ENCODE results near the gene OR7G3.

The OR7G3 gene

GRCh38 chr19:9151367-9151766, 24.6 kb upstream of the OR7G3 start:
- Histone ChIP-seq H3K9ac (ENCODE audit: low read depth, low read length, poor library complexity, severe bottlenecking) (no peak overlapping the region), H3F3A (ENCODE audit: low read depth) (no peaks in the 10 kb centered on the region), H3K4me2 (ENCODE audit: low read depth, low read length, poor library complexity, severe bottlenecking) (no peak overlapping the region), H3K36me3 (ENCODE audit: insufficient read depth, low read length) (peaks cover 40% of the 10 kb centered on the region; the same call in 1 of the 2 replicates), H3K79me2 (ENCODE audit: insufficient read depth, low read length) (peaks cover 97% of the 10 kb centered on the region), H3K27me3 (ENCODE audit: insufficient read depth, low read length, poor library complexity, severe bottlenecking) (no peaks in the 10 kb centered on the region), H3K4me1 (ENCODE audit: insufficient read depth, low read length, poor library complexity, severe bottlenecking) (no peaks in the 10 kb centered on the region), H4K20me1 (ENCODE audit: insufficient read depth, low read length, poor library complexity, severe bottlenecking) (peaks cover 25% of the 10 kb centered on the region), H2AFZ (ENCODE audit: low read length) (no peak overlapping the region), H3K4me3 (ENCODE audit: low read length, poor library complexity, severe bottlenecking) (no peak overlapping the region), H3K9me3 (ENCODE audit: insufficient read depth, low read depth, low read length) (peaks cover 4% of the 10 kb centered on the region; the same call in 1 of the 2 replicates), H3K9me2 (replicated peaks; ENCODE audit: low read depth, low read length) (no peaks in the 10 kb centered on the region)
- no peak for TF ChIP-seq CTCF (conservative IDR thresholded peaks at IDR 0.05; ENCODE audit: low read length)
- TF ChIP-seq EZH2phosphoT487 (IDR thresholded peaks at IDR 0.05; ENCODE audit: borderline replicate concordance): no peak

DNA sequence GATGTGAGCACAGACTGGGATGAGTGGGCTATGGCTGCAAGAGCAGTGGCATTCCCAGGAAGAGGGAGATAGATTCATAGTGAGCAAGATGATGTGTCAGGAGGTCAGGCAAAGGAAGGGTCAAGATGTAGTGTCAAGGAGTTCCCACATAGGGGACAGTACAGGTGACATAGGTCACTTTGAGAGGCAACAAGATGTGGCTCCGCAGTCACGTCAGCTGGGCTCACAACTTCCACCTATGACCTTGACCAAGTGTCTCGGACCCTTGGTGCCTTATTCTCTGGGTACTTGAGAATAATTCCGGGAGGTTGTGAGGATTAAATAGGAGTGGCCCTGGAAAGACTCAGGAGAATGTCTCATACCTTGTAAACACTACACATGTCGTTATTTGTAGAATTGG, 23.9 kb upstream of the OR7G3 start:
- H4K20me1 ChIP-seq (ENCODE audit: insufficient read depth, low read length, poor library complexity, severe bottlenecking): peaks cover 21% of the 10 kb centered on the region
- no peak overlapping the region for H2AFZ ChIP-seq (ENCODE audit: low read length)
- TF ChIP-seq EZH2phosphoT487 (IDR thresholded peaks at IDR 0.05; ENCODE audit: borderline replicate concordance): no peak
- no peak overlapping the region for H3K9ac ChIP-seq (ENCODE audit: low read depth, low read length, poor library complexity, severe bottlenecking)
- peaks cover 4% of the 10 kb centered on the region; the same call in 1 of the 2 replicates for H3K9me3 ChIP-seq (ENCODE audit: insufficient read depth, low read depth, low read length)
- H3K79me2 ChIP-seq (ENCODE audit: insufficient read depth, low read length): peaks cover 98% of the 10 kb centered on the region
- no peaks in the 10 kb centered on the region for H3K4me1 ChIP-seq (ENCODE audit: insufficient read depth, low read length, poor library complexity, severe bottlenecking)
- no peak overlapping the region for H3K4me3 ChIP-seq (ENCODE audit: low read length, poor library complexity, severe bottlenecking)
- peaks cover 33% of the 10 kb centered on the region; the same call in 1 of the 2 replicates for H3K36me3 ChIP-seq (ENCODE audit: insufficient read depth, low read length)
- H3K27me3 ChIP-seq (ENCODE audit: insufficient read depth, low read length, poor library complexity, severe bottlenecking): no peaks in the 10 kb centered on the region
- H3K9me2 ChIP-seq (replicated peaks; ENCODE audit: low read depth, low read length): no peaks in the 10 kb centered on the region
- H3K4me2 ChIP-seq (ENCODE audit: low read depth, low read length, poor library complexity, severe bottlenecking): no peak overlapping the region
- H3F3A ChIP-seq (ENCODE audit: low read depth): no peaks in the 10 kb centered on the region

DNA sequence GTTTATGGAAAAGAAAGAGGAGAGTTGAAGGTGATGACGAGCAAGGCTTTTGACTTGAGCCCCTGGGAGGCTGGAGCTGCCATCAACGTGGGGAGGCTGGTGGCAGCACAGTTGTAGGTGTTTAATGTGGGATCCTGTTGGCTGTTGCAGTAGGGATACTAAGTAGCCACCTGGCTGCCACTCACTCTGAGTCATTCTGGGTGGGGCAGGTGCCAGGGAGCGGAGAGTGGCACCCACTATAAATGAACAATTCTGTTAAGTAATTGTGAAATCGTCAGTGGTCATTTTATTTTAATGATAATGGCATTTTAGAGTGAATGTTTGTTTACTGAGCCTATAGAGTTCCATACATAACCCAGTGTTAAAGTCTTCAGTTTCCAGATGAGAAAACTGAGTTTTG, 23.2 kb upstream of the OR7G3 start:
- H2AFZ ChIP-seq (ENCODE audit: low read length): no peak overlapping the region
- no peaks in the 10 kb centered on the region for H3K27me3 ChIP-seq (ENCODE audit: insufficient read depth, low read length, poor library complexity, severe bottlenecking)
- H4K20me1 ChIP-seq (ENCODE audit: insufficient read depth, low read length, poor library complexity, severe bottlenecking): peaks cover 21% of the 10 kb centered on the region
- peaks cover 98% of the 10 kb centered on the region for H3K79me2 ChIP-seq (ENCODE audit: insufficient read depth, low read length)
- no peaks in the 10 kb centered on the region for H3F3A ChIP-seq (ENCODE audit: low read depth)
- peaks cover 11% of the 10 kb centered on the region; the same call in 1 of the 2 replicates for H3K9me3 ChIP-seq (ENCODE audit: insufficient read depth, low read depth, low read length)
- no peak overlapping the region for H3K9ac ChIP-seq (ENCODE audit: low read depth, low read length, poor library complexity, severe bottlenecking)
- peaks cover 28% of the 10 kb centered on the region; the same call in 1 of the 2 replicates for H3K36me3 ChIP-seq (ENCODE audit: insufficient read depth, low read length)
- no peak overlapping the region for H3K4me3 ChIP-seq (ENCODE audit: low read length, poor library complexity, severe bottlenecking)
- no peak overlapping the region for H3K4me2 ChIP-seq (ENCODE audit: low read depth, low read length, poor library complexity, severe bottlenecking)
- no peaks in the 10 kb centered on the region for H3K9me2 ChIP-seq (replicated peaks; ENCODE audit: low read depth, low read length)
- H3K4me1 ChIP-seq (ENCODE audit: insufficient read depth, low read length, poor library complexity, severe bottlenecking): no peaks in the 10 kb centered on the region
- TF ChIP-seq EZH2phosphoT487 (IDR thresholded peaks at IDR 0.05; ENCODE audit: borderline replicate concordance) (no peak), CTCF (conservative IDR thresholded peaks at IDR 0.05; ENCODE audit: low read length) (no peak)

DNA sequence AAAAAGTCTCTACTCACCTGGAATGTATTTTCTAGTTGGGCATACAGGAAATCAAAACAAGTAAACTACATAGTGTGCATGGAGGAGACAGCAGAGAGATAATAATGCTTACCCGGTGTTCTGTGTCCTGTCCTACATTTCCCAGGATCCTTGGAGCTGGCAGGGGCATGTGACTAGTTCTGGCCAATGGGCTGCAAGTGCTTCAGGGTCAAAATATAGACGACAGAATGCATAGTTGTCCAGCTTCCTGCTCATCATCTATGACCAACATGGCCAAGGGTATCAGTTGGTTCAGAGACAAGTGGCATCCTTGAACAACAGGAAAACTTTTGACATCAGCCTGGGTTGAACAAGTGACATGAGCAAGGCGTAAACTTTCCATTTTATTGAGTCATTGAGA, 21.9 kb upstream of the OR7G3 start:
- no peak overlapping the region for H3K4me3 ChIP-seq (ENCODE audit: low read length, poor library complexity, severe bottlenecking)
- no peak overlapping the region for H3K9ac ChIP-seq (ENCODE audit: low read depth, low read length, poor library complexity, severe bottlenecking)
- no peaks in the 10 kb centered on the region for H3K4me1 ChIP-seq (ENCODE audit: insufficient read depth, low read length, poor library complexity, severe bottlenecking)
- no peaks in the 10 kb centered on the region for H3F3A ChIP-seq (ENCODE audit: low read depth)
- no peaks in the 10 kb centered on the region for H3K9me2 ChIP-seq (replicated peaks; ENCODE audit: low read depth, low read length)
- no peak for TF ChIP-seq EZH2phosphoT487 (IDR thresholded peaks at IDR 0.05; ENCODE audit: borderline replicate concordance)
- TF ChIP-seq CTCF (conservative IDR thresholded peaks at IDR 0.05; ENCODE audit: low read length): no peak
- no peaks in the 10 kb centered on the region for H3K27me3 ChIP-seq (ENCODE audit: insufficient read depth, low read length, poor library complexity, severe bottlenecking)
- H3K79me2 ChIP-seq (ENCODE audit: insufficient read depth, low read length): peaks cover 99% of the 10 kb centered on the region
- H4K20me1 ChIP-seq (ENCODE audit: insufficient read depth, low read length, poor library complexity, severe bottlenecking): peaks cover 21% of the 10 kb centered on the region
- H3K4me2 ChIP-seq (ENCODE audit: low read depth, low read length, poor library complexity, severe bottlenecking): no peak overlapping the region
- peaks cover 27% of the 10 kb centered on the region; the same call in 1 of the 2 replicates for H3K36me3 ChIP-seq (ENCODE audit: insufficient read depth, low read length)
- no peak overlapping the region for H2AFZ ChIP-seq (ENCODE audit: low read length)
- peaks cover 15% of the 10 kb centered on the region; the same call in 1 of the 2 replicates for H3K9me3 ChIP-seq (ENCODE audit: insufficient read depth, low read depth, low read length)
